GM12865 (cell line): Measurements from ENCODE around the gene DYNC2H1.

Experiments used
- DNase-seq: peaks from one replicate; pipeline ENCODE4 v3.0.0; 2010; ENCODE audit warnings: low read depth
- H3K4me3 ChIP-seq: 2 replicates; pipeline ENCODE4 v1.5.1; 2011; ENCODE audit warnings: mild to moderate bottlenecking, low read depth, low read length, control low read depth
- TF ChIP-seq, protein P1 (sequence below): IDR thresholded peaks from 2 replicates; pipeline ENCODE4 v1.5.1; 2011; ENCODE audit warnings: low read length, control low read depth, low read depth, inconsistent platforms; ENCODE audit not compliant: insufficient read depth; ENCODE audit errors: missing control alignments

The DYNC2H1 gene

DNA sequence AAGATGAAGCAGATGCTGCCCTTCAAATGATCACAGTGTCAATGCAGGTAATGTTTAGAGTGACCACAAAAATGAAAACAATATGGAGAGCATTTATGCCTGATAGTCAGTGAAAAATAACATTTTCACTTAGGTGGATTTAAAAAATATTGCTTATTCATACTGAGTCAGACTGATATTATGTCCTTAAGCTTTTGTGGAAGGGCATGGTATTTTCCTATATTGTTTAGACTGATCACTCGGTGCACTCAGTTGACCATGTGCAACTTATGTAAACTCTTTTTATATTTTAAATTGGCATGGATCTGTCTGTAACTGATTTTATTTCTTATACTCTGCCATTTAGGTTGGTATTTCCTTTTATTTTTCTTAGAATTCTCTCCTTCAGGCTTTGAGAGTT lies 106.6 kb downstream of the DYNC2H1 start:
- no peak overlapping the region for H3K4me3 ChIP-seq
- no peak for DNase-seq
- TF ChIP-seq, protein P1, sequence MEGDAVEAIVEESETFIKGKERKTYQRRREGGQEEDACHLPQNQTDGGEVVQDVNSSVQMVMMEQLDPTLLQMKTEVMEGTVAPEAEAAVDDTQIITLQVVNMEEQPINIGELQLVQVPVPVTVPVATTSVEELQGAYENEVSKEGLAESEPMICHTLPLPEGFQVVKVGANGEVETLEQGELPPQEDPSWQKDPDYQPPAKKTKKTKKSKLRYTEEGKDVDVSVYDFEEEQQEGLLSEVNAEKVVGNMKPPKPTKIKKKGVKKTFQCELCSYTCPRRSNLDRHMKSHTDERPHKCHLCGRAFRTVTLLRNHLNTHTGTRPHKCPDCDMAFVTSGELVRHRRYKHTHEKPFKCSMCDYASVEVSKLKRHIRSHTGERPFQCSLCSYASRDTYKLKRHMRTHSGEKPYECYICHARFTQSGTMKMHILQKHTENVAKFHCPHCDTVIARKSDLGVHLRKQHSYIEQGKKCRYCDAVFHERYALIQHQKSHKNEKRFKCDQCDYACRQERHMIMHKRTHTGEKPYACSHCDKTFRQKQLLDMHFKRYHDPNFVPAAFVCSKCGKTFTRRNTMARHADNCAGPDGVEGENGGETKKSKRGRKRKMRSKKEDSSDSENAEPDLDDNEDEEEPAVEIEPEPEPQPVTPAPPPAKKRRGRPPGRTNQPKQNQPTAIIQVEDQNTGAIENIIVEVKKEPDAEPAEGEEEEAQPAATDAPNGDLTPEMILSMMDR = no peak

DNA sequence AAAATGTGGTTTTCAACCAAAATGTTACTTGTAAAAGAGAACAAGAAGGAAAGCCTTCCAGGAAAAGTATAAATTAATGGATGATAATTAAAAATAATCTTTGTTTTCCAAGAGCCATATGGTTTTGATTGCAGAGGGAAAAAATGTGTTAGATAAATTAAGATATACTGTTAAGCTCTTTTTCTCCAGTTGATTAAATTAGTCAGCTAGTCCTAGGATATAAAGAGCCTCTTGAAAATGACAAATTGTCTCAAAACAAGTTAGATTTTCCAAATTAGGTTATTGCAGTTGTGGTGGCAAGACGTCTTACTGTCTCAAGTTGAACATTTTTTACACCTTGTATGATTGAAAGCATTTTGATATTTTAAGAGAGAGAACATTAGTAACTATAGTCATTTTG lies 110.9 kb downstream of the DYNC2H1 start:
- no peak for DNase-seq
- no peak overlapping the region for H3K4me3 ChIP-seq
- TF ChIP-seq, protein P1 = no peak

DNA sequence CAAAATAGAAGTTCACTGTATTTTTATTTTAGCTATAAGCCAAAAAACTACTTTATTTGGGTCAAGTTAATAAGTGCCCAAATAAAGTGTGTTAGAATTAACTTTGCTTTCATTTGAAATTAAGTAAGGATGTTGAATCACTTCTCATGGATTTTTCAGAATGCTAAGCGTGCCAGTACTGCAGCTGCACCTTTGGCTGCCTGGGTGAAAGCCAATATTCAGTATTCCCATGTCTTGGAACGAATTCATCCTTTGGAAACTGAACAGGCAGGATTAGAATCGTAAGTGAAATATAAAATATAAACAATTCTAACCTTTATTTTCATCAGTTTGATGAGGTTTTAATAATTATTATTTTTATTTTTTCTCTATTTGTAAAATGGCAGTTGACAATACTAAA lies 113.6 kb downstream of the DYNC2H1 start:
- TF ChIP-seq, protein P1 = no peak
- no peak overlapping the region for H3K4me3 ChIP-seq
- DNase-seq = no peak

DNA sequence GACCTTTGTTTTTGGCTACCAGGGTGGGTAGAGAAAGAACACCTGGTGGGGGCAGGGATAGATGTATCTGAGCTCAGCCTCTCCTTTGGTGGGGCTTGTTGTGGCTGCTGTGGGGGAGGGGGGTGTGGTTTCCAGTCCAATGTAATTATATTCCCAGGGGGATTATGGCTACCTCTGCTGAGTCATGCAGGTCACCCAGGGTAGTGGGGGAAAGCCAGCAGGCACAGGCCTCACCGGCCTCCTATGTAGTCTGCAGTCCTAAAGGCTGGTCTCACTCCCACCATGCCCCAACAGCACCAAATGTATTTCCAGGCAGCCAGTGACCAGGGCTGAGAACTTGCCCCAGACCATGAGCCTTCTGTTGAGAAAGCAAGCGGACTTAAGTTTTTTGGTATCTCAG lies 119.6 kb downstream of the DYNC2H1 start:
- no peak overlapping the region for H3K4me3 ChIP-seq
- TF ChIP-seq, protein P1 = no peak
- peak; percentile 1 for DNase-seq

DNA sequence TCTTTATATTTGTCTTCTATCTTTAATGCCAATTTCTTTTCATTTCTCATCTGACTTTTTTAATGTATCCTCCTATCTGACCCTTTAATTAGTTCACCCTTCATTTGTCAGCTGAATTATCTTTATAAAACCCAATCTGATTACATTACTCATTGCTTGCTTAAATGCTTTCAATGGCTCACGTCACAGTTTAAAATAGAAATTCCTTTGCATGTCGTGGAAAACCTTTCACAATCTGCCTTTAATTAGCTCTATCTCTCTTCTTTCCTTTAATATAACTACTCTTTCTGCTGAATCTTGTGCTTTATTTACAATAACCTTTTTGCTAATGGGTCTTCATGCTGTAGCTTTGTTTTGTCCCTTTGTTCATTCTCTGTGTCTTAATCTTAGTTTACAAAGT lies 125.7 kb downstream of the DYNC2H1 start:
- TF ChIP-seq, protein P1 = no peak
- DNase-seq = no peak
- no peak overlapping the region for H3K4me3 ChIP-seq

DNA sequence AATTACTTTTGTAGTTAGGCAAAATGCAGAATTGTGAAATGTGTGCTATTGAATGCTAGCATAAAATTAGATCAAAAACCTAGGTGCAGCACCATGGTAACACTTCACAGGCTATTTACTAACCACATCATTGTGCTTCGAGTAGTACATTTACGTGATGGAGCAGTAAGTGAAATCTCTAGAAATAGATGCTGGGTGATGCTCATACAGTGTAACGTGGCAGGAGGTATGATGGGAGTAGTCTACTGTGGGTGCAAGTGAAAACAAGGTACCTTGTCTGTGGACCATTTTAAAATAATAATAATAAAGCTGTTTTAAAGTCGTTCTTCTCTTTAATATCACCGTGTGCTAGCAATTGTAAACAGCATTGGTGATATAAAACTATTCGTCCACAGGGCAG lies 132.3 kb downstream of the DYNC2H1 start:
- TF ChIP-seq, protein P1 = no peak
- no peak overlapping the region for H3K4me3 ChIP-seq
- DNase-seq = no peak

DNA sequence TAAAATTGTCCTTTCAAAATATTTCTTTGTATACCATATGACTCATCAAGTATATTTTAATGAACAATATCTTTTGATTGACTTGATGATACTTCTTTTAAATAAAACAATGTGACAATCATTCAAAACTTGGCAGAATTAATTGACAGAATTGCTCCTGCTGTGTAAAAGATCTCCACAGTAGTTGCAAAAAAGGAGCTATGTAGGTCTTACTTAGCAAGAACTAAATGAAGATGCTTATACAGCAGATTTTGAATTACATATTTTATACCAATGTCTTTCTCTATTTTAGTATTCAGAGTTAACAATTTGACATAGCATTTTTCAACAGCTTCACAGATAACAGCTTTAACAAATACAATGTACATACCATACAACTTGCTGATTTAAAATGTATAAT lies 144.9 kb downstream of the DYNC2H1 start:
- H3K4me3 ChIP-seq = no peak overlapping the region
- no peak for DNase-seq
- TF ChIP-seq, protein P1 = no peak
